IMR-90 (cell line): ENCODE data around the gene PTH2. TPM values are rescaled to one million over a fixed set of nuclear protein-coding genes. Genes with fewer than 3 reads are reported as not detected.

ENCODE experiments used
- ATAC-seq: fragments of 200-7000 bp; cut with Tn5 transposase; 2 replicates; pipeline ENCODE4 v1.9.1; 2020; ENCODE audit warnings: low read depth, mild to moderate bottlenecking, moderate library complexity
- BruUV-seq: library from RNA; stranded (reverse); fragments of 400-500 nt; replicated peaks from 2 replicates; lab custom pipeline; 2021; lab: Mats Ljungman, UMichigan
- CTCF ChIA-PET: fragments of 300-600 bp; formaldehyde crosslinking; extraction: SDS; loops from one replicate; lab custom pipeline; 2021; ENCODE audit warnings: antibody characterized with exemption; lab: Yijun Ruan, JAX
- POLR2A ChIA-PET: fragments of 300-600 bp; sonication (Branson Sonifier 250); formaldehyde crosslinking; loops from one replicate; lab custom pipeline; 2022; ENCODE audit warnings: antibody characterized with exemption; ENCODE audit not compliant: unreplicated experiment; lab: Charles Lee
- DNase-seq: peaks from one replicate; pipeline ENCODE4 v3.0.0; 2013
- H2AFZ ChIP-seq: replicated peaks from 2 replicates; pipeline ENCODE3; 2013; ENCODE audit warnings: low read length, mild to moderate bottlenecking; ENCODE audit not compliant: poor library complexity
- H2AK5ac ChIP-seq: 2 replicates; pipeline ENCODE4 v1.6.1; 2013; ENCODE audit warnings: low read depth, low read length, inconsistent platforms
- H2AK9ac ChIP-seq: replicated peaks from 2 replicates; pipeline ENCODE3; 2013; ENCODE audit warnings: mild to moderate bottlenecking, low read depth, low read length, moderate library complexity; ENCODE audit not compliant: poor library complexity
- H2BK120ac ChIP-seq: 2 replicates; pipeline ENCODE4 v1.6.1; 2013; ENCODE audit warnings: low read depth, low read length, inconsistent platforms
- H2BK15ac ChIP-seq: 3 replicates; pipeline ENCODE4 v1.6.1; 2013; ENCODE audit warnings: low read depth, low read length, inconsistent platforms
- H2BK20ac ChIP-seq: 2 replicates; pipeline ENCODE4 v1.6.1; 2013; ENCODE audit warnings: low read depth, mild to moderate bottlenecking, inconsistent platforms, low read length, moderate library complexity
- H2BK5ac ChIP-seq: 2 replicates; pipeline ENCODE4 v1.6.1; 2013; ENCODE audit warnings: mild to moderate bottlenecking, low read depth, low read length, inconsistent platforms; ENCODE audit not compliant: poor library complexity, severe bottlenecking
- H3K14ac ChIP-seq: replicated peaks from 2 replicates; pipeline ENCODE4 v1.6.1; 2013; ENCODE audit warnings: low read depth, low read length, inconsistent platforms
- H3K18ac ChIP-seq: 2 replicates; pipeline ENCODE4 v1.6.1; 2013; ENCODE audit warnings: low read depth, low read length, control low read depth
- H3K23ac ChIP-seq: 2 replicates; pipeline ENCODE4 v1.6.1; 2013; ENCODE audit warnings: low read depth, low read length, inconsistent platforms
- H3K27ac ChIP-seq: 2 replicates; pipeline ENCODE4 v1.5.1; 2013; ENCODE audit warnings: mild to moderate bottlenecking, control low read depth, low read length; ENCODE audit not compliant: insufficient read depth
- H3K27me3 ChIP-seq: 2 replicates; pipeline ENCODE4 v1.6.1; 2013; ENCODE audit warnings: low read length; ENCODE audit not compliant: control insufficient read depth, insufficient read depth
- H3K36me3 ChIP-seq: 2 replicates; pipeline ENCODE4 v1.6.1; 2013; ENCODE audit warnings: low read length, mixed read lengths; ENCODE audit not compliant: control insufficient read depth, insufficient read depth
- H3K4ac ChIP-seq: 2 replicates; pipeline ENCODE4 v1.6.1; 2013; ENCODE audit warnings: low read depth, low read length, inconsistent platforms
- H3K4me1 ChIP-seq: 2 replicates; pipeline ENCODE4 v1.6.1; 2013; ENCODE audit warnings: low read length, mixed read lengths; ENCODE audit not compliant: control insufficient read depth, insufficient read depth
- H3K4me2 ChIP-seq: 2 replicates; pipeline ENCODE4 v1.6.1; 2013; ENCODE audit warnings: low read depth, mild to moderate bottlenecking, control low read depth, low read length, moderate library complexity
- H3K4me3 ChIP-seq: 2 replicates; pipeline ENCODE4 v1.5.1; 2013; ENCODE audit warnings: low read depth, mild to moderate bottlenecking, control low read depth, low read length, moderate library complexity; ENCODE audit not compliant: insufficient read depth
- H3K56ac ChIP-seq: 2 replicates; pipeline ENCODE4 v1.6.1; 2013; ENCODE audit warnings: low read length, inconsistent platforms; ENCODE audit not compliant: insufficient read depth; ENCODE audit errors: extremely low read depth
- H3K79me1 ChIP-seq, 2 experiments: 2 replicates each; pipeline ENCODE4 v1.6.1; 2013; ENCODE audit warnings: low read length in 2 of 2, inconsistent platforms in 1 of 2, low read depth in 1 of 2
- H3K9ac ChIP-seq: 2 replicates; pipeline ENCODE4 v1.6.1; 2013; ENCODE audit warnings: low read depth, low read length, control low read depth
- H3K9me1 ChIP-seq: 2 replicates; pipeline ENCODE4 v1.6.1; 2013; ENCODE audit warnings: low read length, inconsistent platforms; ENCODE audit not compliant: insufficient read depth
- H3K9me3 ChIP-seq: 2 replicates; pipeline ENCODE4 v1.6.1; 2013; ENCODE audit warnings: low read length; ENCODE audit not compliant: control insufficient read depth, insufficient read depth
- H4K20me1 ChIP-seq: 2 replicates; pipeline ENCODE4 v1.6.1; 2013; ENCODE audit warnings: low read length, inconsistent platforms; ENCODE audit not compliant: insufficient read depth
- H4K5ac ChIP-seq: 2 replicates; pipeline ENCODE4 v1.6.1; 2013; ENCODE audit warnings: mild to moderate bottlenecking, low read depth, low read length, control low read depth
- H4K8ac ChIP-seq, 2 experiments: 2 replicates each; pipeline ENCODE4 v1.6.1; 2013; ENCODE audit warnings: low read depth in 2 of 2, low read length in 2 of 2, control low read depth in 1 of 2, inconsistent platforms in 1 of 2
- H4K91ac ChIP-seq: 2 replicates; pipeline ENCODE4 v1.6.1; 2013; ENCODE audit warnings: low read depth, low read length, inconsistent platforms; ENCODE audit not compliant: insufficient read depth
- CHD1 ChIP-seq: IDR thresholded peaks from 2 replicates; pipeline ENCODE4 v1.6.1; 2012; ENCODE audit warnings: low read depth, low read length, improper control_type of control experiment
- CTCF ChIP-seq: conservative IDR thresholded peaks from 2 replicates; pipeline ENCODE4 v1.5.1; 2012; ENCODE audit warnings: mild to moderate bottlenecking, low read depth, low read length, improper control_type of control experiment
- MAFK ChIP-seq: IDR thresholded peaks from 2 replicates; pipeline ENCODE4 v1.6.1; 2012; ENCODE audit warnings: low read depth, low read length, improper control_type of control experiment
- WGBS, 2 experiments: methylation state at CpG; one replicate each; pipeline versions ENCODE4 v1.1.5 to v1.1.7; 2013; ENCODE audit warnings: missing lambda C conversion rate in 2 of 2; ENCODE audit not compliant: insufficient read length in 1 of 2; ENCODE audit errors: extremely low coverage in 2 of 2; 5-methylcytosine and 5-hydroxymethylcytosine counted together
- dilution Hi-C: fragments of 300-500 bp; cut with HindIII; formaldehyde crosslinking; loops from one replicate; pipeline ENCODE4 v1.14.3; 2018; ENCODE audit warnings: low sequenced_read_pairs; ENCODE audit not compliant: unreplicated experiment
- in situ Hi-C: fragments of 300-500 bp; cut with MboI; formaldehyde crosslinking; loops from 3 replicates; pipeline ENCODE4 v1.14.3; 2019; ENCODE audit warnings: low sequenced_read_pairs, inconsistent platforms, mixed read lengths
- intact Hi-C: fragments of 100-400 bp; cut with micrococcal nuclease; formaldehyde crosslinking; loops from 2 replicates; pipeline ENCODE4 v1.10.0; 2022
- polyA plus RNA-seq, 3 experiments: library from polyadenylated mRNA; depleted of rRNA; stranded (reverse); fragments of >200 nt; gene quantifications; 2 replicates each; pipeline ENCODE4 v1.2.3, GENCODE V29; 2012; ENCODE audit warnings: low replicate concordance in 1 of 3
- total RNA-seq: library from RNA; depleted of rRNA; stranded (reverse); fragments of >200 nt; gene quantifications from 2 replicates; pipeline ENCODE4 v1.2.3, GENCODE V29; 2012

PTH2 gene
- total and polyA plus RNA-seq, 2 of the 4 experiments (the other 2 are of a cell fraction), result not detected

GRCh38 chr19:49398001-49398615, 25.1 kb downstream of the PTH2 start:
- H3K9me3 ChIP-seq, result no peaks in the 10 kb centered on the region

More at GRCh38 chr19:49398001-49398615, 25.1 kb downstream of the PTH2 start:
- Histone ChIP-seq H4K5ac (no peak overlapping the region), H3K4me2 (no peak overlapping the region), H3K23ac (no peak overlapping the region), H3K4me1 (no peaks in the 10 kb centered on the region), H2BK20ac (no peak overlapping the region), H2AFZ (no peak overlapping the region), H3K56ac (no peak overlapping the region), H3K14ac (no peak overlapping the region), H2AK5ac (no peak overlapping the region), H3K4ac (no peak overlapping the region), H2BK120ac (no peak overlapping the region), H4K20me1 (no peaks in the 10 kb centered on the region), H3K36me3 (no peaks in the 10 kb centered on the region), H3K27ac (no peak overlapping the region), H2AK9ac (no peak overlapping the region), H3K4me3 (no peak overlapping the region), H4K8ac (no peak overlapping the region), H3K9ac (no peak overlapping the region), H3K9me1 (no peaks in the 10 kb centered on the region), H2BK5ac (no peak overlapping the region), H3K27me3 (peaks cover 64% of the 10 kb centered on the region), H3K18ac (no peak overlapping the region), H3K79me1 (no peaks in the 10 kb centered on the region), H2BK15ac (no peak overlapping the region), H4K91ac (no peak overlapping the region)
- POLR2A ChIA-PET, result no interaction called here
- WGBS, 2 experiments, result no CpG with 5 or more reads among the region's 11 CpGs
- in situ Hi-C loops (loop anchor here (10.0 kb wide), 1 partner anchor 47 kb away; the partner anchor contains the start of gene SLC17A7), intact Hi-C loops (no loop called here), dilution Hi-C loops (no loop called here)
- no peak for ATAC-seq
- no peak for DNase-seq
- CTCF ChIA-PET, result no interaction called here
- no TSS peak for BruUV-seq
- TF ChIP-seq CTCF (no peak), CHD1 (no peak), MAFK (no peak)
